Rectal smooth muscle tissue (tissue), 1 donor: Measurements from ENCODE around the gene CDIP1.

ENCODE experiments used
- H3K27ac ChIP-seq: one replicate; pipeline ENCODE4 v1.7.0; 2013; ENCODE audit warnings: low read depth, low read length, inconsistent platforms
- H3K27me3 ChIP-seq: one replicate; pipeline ENCODE4 v1.7.0; 2013; ENCODE audit warnings: low read length; ENCODE audit not compliant: control insufficient read depth, insufficient read depth
- H3K36me3 ChIP-seq: one replicate; pipeline ENCODE4 v1.7.0; 2013; ENCODE audit warnings: low read length; ENCODE audit not compliant: control insufficient read depth, insufficient read depth
- H3K4me1 ChIP-seq: one replicate; pipeline ENCODE4 v1.7.0; 2013; ENCODE audit warnings: low read length; ENCODE audit not compliant: control insufficient read depth, insufficient read depth
- H3K4me3 ChIP-seq: one replicate; pipeline ENCODE4 v1.7.0; 2013; ENCODE audit warnings: low read length
- H3K9ac ChIP-seq: one replicate; pipeline ENCODE4 v1.7.0; 2013; ENCODE audit warnings: low read length

The CDIP1 gene

GRCh38 chr16:4468972-4469371 is 69.6 kb downstream of the CDIP1 start:
- H3K36me3 ChIP-seq, result peaks cover 17% of the 10 kb centered on the region
- no peak overlapping the region for H3K9ac ChIP-seq
- H3K4me3 ChIP-seq, result no peak overlapping the region
- no peaks in the 10 kb centered on the region for H3K4me1 ChIP-seq
- H3K27ac ChIP-seq, result no peak overlapping the region
- no peaks in the 10 kb centered on the region for H3K27me3 ChIP-seq

- Histone ChIP-seq H3K36me3 (peaks cover 22% of the 10 kb centered on the region), H3K9ac (no peak overlapping the region), H3K4me3 (no peak overlapping the region), H3K27me3 (no peaks in the 10 kb centered on the region), H3K4me1 (no peaks in the 10 kb centered on the region), H3K27ac (no peak overlapping the region)
Measured at GRCh38 chr16:4467916-4468315, 70.7 kb downstream of the CDIP1 start.

GRCh38 chr16:4465977-4466779 is 72.4 kb downstream of the CDIP1 start:
- no peaks in the 10 kb centered on the region for H3K4me1 ChIP-seq
- H3K9ac ChIP-seq, result no peak overlapping the region
- no peaks in the 10 kb centered on the region for H3K27me3 ChIP-seq
- no peak overlapping the region for H3K4me3 ChIP-seq
- peak overlapping the region; percentile 55 for H3K27ac ChIP-seq
- H3K36me3 ChIP-seq, result peaks cover 22% of the 10 kb centered on the region

- Histone ChIP-seq H3K9ac (no peak overlapping the region), H3K4me1 (no peaks in the 10 kb centered on the region), H3K27me3 (no peaks in the 10 kb centered on the region), H3K4me3 (no peak overlapping the region), H3K36me3 (peaks cover 21% of the 10 kb centered on the region), H3K27ac (no peak overlapping the region)
Measured at GRCh38 chr16:4463522-4464163, 74.9 kb downstream of the CDIP1 start.

GRCh38 chr16:4461250-4462085 is 77.1 kb downstream of the CDIP1 start:
- Histone ChIP-seq H3K4me1 (no peaks in the 10 kb centered on the region), H3K4me3 (no peak overlapping the region), H3K9ac (no peak overlapping the region), H3K27me3 (no peaks in the 10 kb centered on the region), H3K36me3 (peaks cover 22% of the 10 kb centered on the region), H3K27ac (no peak overlapping the region)

GRCh38 chr16:4460936-4461249 is 77.7 kb downstream of the CDIP1 start:
- peaks cover 22% of the 10 kb centered on the region for H3K36me3 ChIP-seq
- no peak overlapping the region for H3K9ac ChIP-seq
- H3K27me3 ChIP-seq, result no peaks in the 10 kb centered on the region
- no peak overlapping the region for H3K4me3 ChIP-seq
- H3K27ac ChIP-seq, result no peak overlapping the region
- no peaks in the 10 kb centered on the region for H3K4me1 ChIP-seq
